IPS-18a (cell line): Measurements from ENCODE around the gene LRIG3.

ENCODE experiments used
- H3K27ac ChIP-seq: one replicate; pipeline ENCODE4 v1.5.1; 2013; ENCODE audit warnings: low read length
- H3K27me3 ChIP-seq: one replicate; pipeline ENCODE4 v1.6.1; 2013; ENCODE audit warnings: mild to moderate bottlenecking, low read length; ENCODE audit not compliant: control insufficient read depth, insufficient read depth
- H3K36me3 ChIP-seq: one replicate; pipeline ENCODE4 v1.6.1; 2013; ENCODE audit warnings: low read depth, low read length; ENCODE audit not compliant: control insufficient read depth
- H3K4me1 ChIP-seq: one replicate; pipeline ENCODE4 v1.6.1; 2013; ENCODE audit warnings: low read depth, low read length; ENCODE audit not compliant: control insufficient read depth
- H3K4me3 ChIP-seq: one replicate; pipeline ENCODE4 v1.5.1; 2013; ENCODE audit warnings: low read length
- H3K9ac ChIP-seq: one replicate; pipeline ENCODE4 v1.6.1; 2013; ENCODE audit warnings: mild to moderate bottlenecking, low read length, moderate library complexity
- H3K9me3 ChIP-seq: one replicate; pipeline ENCODE4 v1.6.1; 2013; ENCODE audit warnings: low read depth, low read length; ENCODE audit not compliant: control insufficient read depth

LRIG3 gene

GRCh38 chr12:58844161-58844560 lies 76.1 kb downstream of the LRIG3 start:
- H3K27me3 ChIP-seq, result no peaks in the 10 kb centered on the region
- H3K9ac ChIP-seq, result no peak overlapping the region
- H3K4me1 ChIP-seq, result peaks cover 9% of the 10 kb centered on the region
- H3K4me3 ChIP-seq, result no peak overlapping the region
- no peaks in the 10 kb centered on the region for H3K9me3 ChIP-seq
- H3K36me3 ChIP-seq, result no peaks in the 10 kb centered on the region
- no peak overlapping the region for H3K27ac ChIP-seq

- H3K27me3 ChIP-seq, result no peaks in the 10 kb centered on the region
These were observed 79.1 kb downstream of the LRIG3 start for GRCh38 chr12:58841058-58841798.

GRCh38 chr12:58833853-58834252 lies 86.5 kb downstream of the LRIG3 start:
- no peaks in the 10 kb centered on the region for H3K27me3 ChIP-seq
- no peak overlapping the region for H3K27ac ChIP-seq
- H3K9ac ChIP-seq, result no peak overlapping the region
- H3K36me3 ChIP-seq, result no peaks in the 10 kb centered on the region
- H3K4me3 ChIP-seq, result no peak overlapping the region
- H3K9me3 ChIP-seq, result no peaks in the 10 kb centered on the region
- H3K4me1 ChIP-seq, result no peaks in the 10 kb centered on the region

More at GRCh38 chr12:58841058-58841798, 79.1 kb downstream of the LRIG3 start:
- no peak overlapping the region for H3K9ac ChIP-seq
- H3K9me3 ChIP-seq, result no peaks in the 10 kb centered on the region
- H3K36me3 ChIP-seq, result no peaks in the 10 kb centered on the region
- H3K4me3 ChIP-seq, result no peak overlapping the region
- no peak overlapping the region for H3K27ac ChIP-seq
- H3K4me1 ChIP-seq, result peaks cover 9% of the 10 kb centered on the region

GRCh38 chr12:58832920-58833319 lies 87.4 kb downstream of the LRIG3 start:
- H3K9me3 ChIP-seq, result no peaks in the 10 kb centered on the region
- H3K4me3 ChIP-seq, result no peak overlapping the region
- H3K27me3 ChIP-seq, result no peaks in the 10 kb centered on the region
- no peak overlapping the region for H3K9ac ChIP-seq
- no peaks in the 10 kb centered on the region for H3K4me1 ChIP-seq
- H3K36me3 ChIP-seq, result no peaks in the 10 kb centered on the region
- H3K27ac ChIP-seq, result no peak overlapping the region
